Measurements from ENCODE around the gene TPX2. TPM values are rescaled to one million over a fixed set of nuclear protein-coding genes. Genes with fewer than 3 reads are reported as not detected.

Gene TPX2
- total and polyA plus RNA-seq, 10 of the 15 experiments (the other 5 are each of a cell fraction or from before 2014, with no cell fraction given), result 29.7 to 144 (median 89.0) TPM

GRCh38 chr20:31693987-31694661, 45.0 kb upstream of the TPX2 start:
- peaks cover 6 to 29% of the 10 kb centered on the region in 2 experiments for H3K36me3 ChIP-seq (ENCODE audit: control insufficient read depth in 2 of 2, insufficient read depth in 2 of 2, low read length in 1 of 2)
- H3K4me2 ChIP-seq (ENCODE audit: control insufficient read depth, insufficient read depth), result no peak overlapping the region
- no peak overlapping the region for H2AFZ ChIP-seq (ENCODE audit: control insufficient read depth, low read depth, low read length)
- peaks cover 23% of the 10 kb centered on the region for H3K4me1 ChIP-seq (ENCODE audit: control insufficient read depth, insufficient read depth, low read length)
- ChIA-PET POLR2A (interaction anchor here (1.2 to 1.3 kb wide), 2 partner anchors 12 to 22 kb away, joined by 3 to 6 read pairs; no protein-coding TSS in a partner anchor), CTCF (interaction anchor here (0.6 to 25.1 kb wide), 5 partner anchors 9 to 1118 kb away, joined by 3 to 254 read pairs (median 5); partner anchors contain the start of gene BCL2L1), RAD21 (ENCODE audit: unreplicated experiment) (interaction anchor here (0.8 to 1.4 kb wide), 6 partner anchors 9 to 58 kb away, joined by 3 to 6 read pairs (median 4); no protein-coding TSS in a partner anchor), SMC1A (ENCODE audit: uncharacterized antibody, unreplicated experiment) (interaction anchor here (0.9 to 4.3 kb wide), 8 partner anchors 10 to 33 kb away, joined by 3 to 32 read pairs (median 6); partner anchors contain the start of gene BCL2L1)
- BruUV-seq (replicated peaks), result no TSS peak
- FAIRE-seq (no peak), ATAC-seq (no peak), DNase-seq (ENCODE audit: low read depth, low spot score) (no peak)
- H3K27me3 ChIP-seq (replicated peaks in 1 of 2; ENCODE audit: control insufficient read depth in 2 of 2, insufficient read depth in 2 of 2, low read length in 1 of 2), result no peaks in the 10 kb centered on the region
- WGBS (ENCODE audit: insufficient coverage, insufficient replicate concordance, low lambda C conversion rate, missing lambda C conversion rate), result 70% methylated on average over 4 of the region's 4 CpGs
- H3K9ac ChIP-seq (ENCODE audit: control insufficient read depth, insufficient read depth, low read length), result no peak overlapping the region
- H3K4me3 ChIP-seq, result no peak overlapping the region
- TF ChIP-seq ZNF592 (IDR thresholded peaks at IDR 0.05) (no peak), ZNF622 (IDR thresholded peaks at IDR 0.05) (no peak), HDAC6 (IDR thresholded peaks at IDR 0.05; ENCODE audit: unreplicated experiment) (no peak), NBN (IDR thresholded peaks at IDR 0.05) (no peak), GABPA (IDR thresholded peaks at IDR 0.05; ENCODE audit: low read depth) (no peak), CREM (IDR thresholded peaks at IDR 0.05; ENCODE audit: low read depth) (no peak), PBX3 (IDR thresholded peaks at IDR 0.05; ENCODE audit: insufficient replicate concordance, low read depth, low read length) (no peak), CHD2 (IDR thresholded peaks at IDR 0.05; ENCODE audit: borderline replicate concordance, low read depth, low read length) (no peak)
- no peaks in the 10 kb centered on the region for H3K9me3 ChIP-seq (replicated peaks; ENCODE audit: control insufficient read depth, insufficient read depth, low read length)
- peaks cover 34% of the 10 kb centered on the region for H3K79me2 ChIP-seq (ENCODE audit: control insufficient read depth, insufficient read depth, low read length)
- H4K20me1 ChIP-seq (ENCODE audit: control insufficient read depth, insufficient read depth), result 0 out of 2 replicates have a peak, but pooled peaks cover 2% of the 10 kb centered on the region
- no peak overlapping the region for H3K27ac ChIP-seq (ENCODE audit: control insufficient read depth, insufficient read depth)
- intact Hi-C loops (cut with micrococcal nuclease; ENCODE audit: unreplicated experiment), result no loop called here
- in situ Hi-C loops (cut with MboI), result no loop called here
